Central memory CD8-positive, alpha-beta T cell (primary cell): ENCODE measurements around the gene INO80.

Experiments used
- ATAC-seq: fragments of 150-1000 bp; cut with Tn5 transposase; replicated peaks from 2 replicates; pipeline ENCODE4 v1.10.0; 2022; ENCODE audit warnings: mild to moderate bottlenecking, moderate FRiP score, moderate number of reproducible peaks; ENCODE audit not compliant: poor library complexity, severe bottlenecking; ENCODE audit errors: extremely low read depth
- DNase-seq, 2 donors: peaks; one replicate each; pipeline ENCODE4 v3.0.0; 2021; ENCODE audit warnings: low spot score in 2 of 2
- H3K27ac Mint-ChIP-seq: one replicate; pipeline ENCODE4 v1.8.0; 2022; ENCODE audit warnings: low read depth, mild to moderate bottlenecking, moderate library complexity, mixed read lengths
- H3K27me3 Mint-ChIP-seq: one replicate; pipeline ENCODE4 v1.8.0; 2022; ENCODE audit warnings: mixed read lengths
- H3K36me3 Mint-ChIP-seq: one replicate; pipeline ENCODE4 v1.8.0; 2022; ENCODE audit warnings: mild to moderate bottlenecking, moderate library complexity, mixed read lengths; ENCODE audit not compliant: insufficient read depth
- H3K4me1 Mint-ChIP-seq: one replicate; pipeline ENCODE4 v1.8.0; 2022; ENCODE audit warnings: mixed read lengths
- H3K4me3 Mint-ChIP-seq: one replicate; pipeline ENCODE4 v1.8.0; 2022; ENCODE audit warnings: mild to moderate bottlenecking, moderate library complexity, mixed read lengths
- H3K9me3 Mint-ChIP-seq: one replicate; pipeline ENCODE4 v1.8.0; 2022; ENCODE audit warnings: mixed read lengths

The INO80 gene

DNA sequence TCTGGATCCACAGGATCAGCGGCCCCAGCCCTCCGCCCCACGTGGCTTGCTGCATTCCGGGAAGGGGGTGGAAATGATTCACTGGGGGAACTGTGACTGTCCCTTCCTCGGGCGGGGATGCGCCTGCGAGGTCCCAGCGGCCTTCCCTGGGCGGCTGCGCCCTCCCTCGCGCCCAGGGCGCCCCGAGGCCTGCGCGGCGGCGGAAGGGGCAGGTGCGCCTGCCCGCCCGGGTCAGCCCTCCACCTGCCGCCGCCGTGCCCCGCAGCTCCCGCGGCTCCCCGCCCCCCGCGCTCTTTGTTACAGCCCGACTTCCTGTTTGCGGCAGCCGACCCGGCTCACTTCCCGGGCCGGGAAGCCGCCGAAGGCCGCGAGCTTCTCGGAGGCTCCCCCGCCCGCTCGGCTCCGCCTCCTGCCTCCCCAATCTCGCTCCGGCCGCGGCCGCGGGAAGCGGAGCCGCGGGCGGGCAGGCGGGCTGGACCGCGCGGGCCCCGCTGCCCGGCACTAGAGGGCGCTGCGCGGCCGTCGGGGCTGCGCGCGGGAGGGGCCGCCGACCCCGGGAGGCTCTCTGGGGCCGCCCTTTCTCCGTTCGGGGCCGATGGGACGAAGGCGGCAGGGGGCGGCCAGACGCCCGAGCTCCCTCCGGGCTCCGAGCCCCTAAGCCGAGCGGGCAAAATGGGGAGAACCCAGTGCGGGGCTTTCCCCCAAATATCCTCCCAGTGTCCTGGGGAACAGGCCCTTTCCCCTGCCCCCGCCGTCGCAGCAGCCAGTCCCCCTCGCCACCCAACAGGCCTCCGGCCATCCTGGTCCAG, 174.3 kb downstream of the INO80 start:
- peak; percentile 40 to 46 for DNase-seq
- H3K27ac Mint-ChIP-seq = no peak overlapping the region
- no peaks in the 10 kb centered on the region for H3K27me3 Mint-ChIP-seq
- H3K4me1 Mint-ChIP-seq = peaks cover 11% of the 10 kb centered on the region
- no peaks in the 10 kb centered on the region for H3K9me3 Mint-ChIP-seq
- peak; percentile 65 for ATAC-seq
- H3K4me3 Mint-ChIP-seq = peak overlapping the region; percentile 68
- peaks cover 2% of the 10 kb centered on the region for H3K36me3 Mint-ChIP-seq

DNA sequence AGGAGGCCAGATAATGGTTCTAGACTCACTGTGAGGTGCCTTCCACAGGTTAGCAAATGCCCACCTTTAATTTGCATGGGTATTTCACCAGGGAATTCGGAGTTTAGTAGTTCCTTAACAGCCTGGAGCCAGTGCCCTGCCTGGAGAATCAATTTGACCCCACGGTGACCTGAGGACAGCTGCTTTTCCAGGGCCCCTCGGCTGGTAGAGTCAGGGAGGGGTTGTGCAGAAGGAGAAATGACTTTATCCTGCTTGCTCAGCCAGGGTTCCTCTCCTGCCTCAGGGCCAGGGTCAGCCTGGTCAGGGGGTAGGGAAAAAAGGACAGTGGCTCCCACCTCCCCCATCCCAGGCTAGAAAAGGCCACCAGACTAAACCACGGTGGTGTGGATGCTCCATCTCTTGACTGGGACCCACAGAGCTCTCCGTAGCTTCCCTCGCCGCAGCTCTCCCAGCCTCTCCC, 175.0 kb downstream of the INO80 start:
- Mint-ChIP-seq H3K27ac (no peak overlapping the region), H3K27me3 (no peaks in the 10 kb centered on the region), H3K4me1 (peaks cover 11% of the 10 kb centered on the region), H3K9me3 (no peaks in the 10 kb centered on the region), H3K4me3 (peak overlapping the region; percentile 46), H3K36me3 (peaks cover 2% of the 10 kb centered on the region)
- DNase-seq = no peak
- ATAC-seq = no peak

DNA sequence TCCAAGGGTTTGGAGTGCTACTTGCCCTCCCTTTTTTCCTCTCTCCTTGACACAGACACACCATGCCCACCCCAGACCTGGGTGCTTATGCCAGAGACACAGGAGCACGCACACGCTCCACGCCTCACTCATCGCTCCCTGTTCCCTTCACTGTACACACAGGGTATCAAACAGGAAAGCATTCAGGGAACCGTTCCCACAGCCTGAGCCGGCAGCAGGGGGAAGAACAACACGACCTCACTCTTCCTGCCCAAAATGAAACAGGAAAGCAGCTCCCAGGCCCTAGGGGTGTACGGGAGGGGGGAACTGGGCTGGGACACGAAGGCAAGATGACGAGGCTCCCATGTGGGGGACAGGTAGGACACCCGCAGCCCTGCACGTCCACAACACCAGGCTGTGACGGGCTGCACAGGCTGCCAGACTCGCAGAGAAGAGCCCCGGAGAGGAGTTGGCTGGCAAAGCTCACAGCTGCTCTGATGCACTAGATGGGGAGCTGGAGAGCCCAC, 175.7 kb downstream of the INO80 start:
- peak overlapping the region; percentile 46 for H3K4me3 Mint-ChIP-seq

DNA sequence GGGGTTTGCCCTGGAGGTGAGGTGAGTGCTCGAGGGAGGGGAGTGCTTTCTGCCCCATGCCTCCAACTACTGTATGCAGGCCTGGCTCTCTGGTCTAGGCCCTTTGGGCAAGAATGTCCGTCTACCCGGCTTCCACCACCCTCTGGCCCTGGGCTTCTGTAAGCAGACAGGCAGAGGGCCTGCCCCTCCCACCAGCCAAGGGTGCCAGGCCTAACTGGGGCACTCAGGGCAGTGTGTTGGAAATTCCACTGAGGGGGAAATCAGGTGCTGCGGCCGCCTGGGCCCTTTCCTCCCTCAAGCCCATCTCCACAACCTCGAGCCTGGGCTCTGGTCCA, 177.6 kb downstream of the INO80 start:
- DNase-seq (no peak), ATAC-seq (no peak)
- no peak overlapping the region for H3K27ac Mint-ChIP-seq
- H3K36me3 Mint-ChIP-seq = peaks cover 3% of the 10 kb centered on the region
- no peak overlapping the region for H3K4me3 Mint-ChIP-seq
- H3K4me1 Mint-ChIP-seq = peaks cover 11% of the 10 kb centered on the region
- H3K27me3 Mint-ChIP-seq = no peaks in the 10 kb centered on the region
- H3K9me3 Mint-ChIP-seq = no peaks in the 10 kb centered on the region

More for the DNA sequence above, 175.7 kb downstream of the INO80 start:
- H3K27me3 Mint-ChIP-seq = no peaks in the 10 kb centered on the region
- DNase-seq (no peak), ATAC-seq (no peak)
- peaks cover 11% of the 10 kb centered on the region for H3K4me1 Mint-ChIP-seq
- H3K9me3 Mint-ChIP-seq = no peaks in the 10 kb centered on the region
- no peak overlapping the region for H3K27ac Mint-ChIP-seq
- H3K36me3 Mint-ChIP-seq = peaks cover 3% of the 10 kb centered on the region

DNA sequence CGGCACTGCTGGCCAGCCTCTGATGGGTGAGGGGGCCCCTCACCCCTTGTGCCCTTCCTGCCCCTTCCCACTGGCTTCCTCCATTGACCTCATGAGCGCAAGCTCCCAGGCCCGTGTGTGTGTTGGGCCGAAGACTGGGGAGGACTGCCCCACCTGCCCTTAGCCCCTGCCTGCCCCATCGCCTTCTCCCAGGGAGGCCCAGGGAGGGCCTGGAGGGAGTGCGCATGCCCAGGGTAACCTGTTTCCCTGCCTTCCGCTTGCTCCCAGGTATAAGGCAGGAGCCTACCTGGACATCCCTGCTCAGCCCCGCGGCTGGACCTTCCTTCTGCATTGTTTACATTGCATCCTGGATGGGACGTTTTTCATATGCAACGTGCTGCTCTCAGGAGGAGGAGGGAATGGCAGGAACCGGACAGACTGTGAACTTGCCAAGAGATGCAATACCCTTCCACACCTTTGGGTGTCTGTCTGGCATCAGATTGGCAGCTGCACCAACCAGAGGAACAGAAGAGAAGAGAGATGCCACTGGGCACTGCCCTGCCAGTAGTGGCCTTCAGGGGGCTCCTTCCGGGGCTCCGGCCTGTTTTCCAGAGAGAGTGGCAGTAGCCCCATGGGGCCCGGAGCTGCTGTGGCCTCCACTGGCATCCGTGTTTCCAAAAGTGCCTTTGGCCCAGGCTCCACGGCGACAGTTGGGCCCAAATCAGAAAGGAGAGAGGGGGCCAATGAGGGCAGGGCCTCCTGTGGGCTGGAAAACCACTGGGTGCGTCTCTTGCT, 178.1 kb downstream of the INO80 start:
- no peak for DNase-seq
- no peaks in the 10 kb centered on the region for H3K27me3 Mint-ChIP-seq
- H3K27ac Mint-ChIP-seq = no peak overlapping the region
- no peaks in the 10 kb centered on the region for H3K9me3 Mint-ChIP-seq
- peaks cover 9% of the 10 kb centered on the region for H3K4me1 Mint-ChIP-seq
- no peak overlapping the region for H3K4me3 Mint-ChIP-seq
- no peak for ATAC-seq
- H3K36me3 Mint-ChIP-seq = peaks cover 3% of the 10 kb centered on the region

DNA sequence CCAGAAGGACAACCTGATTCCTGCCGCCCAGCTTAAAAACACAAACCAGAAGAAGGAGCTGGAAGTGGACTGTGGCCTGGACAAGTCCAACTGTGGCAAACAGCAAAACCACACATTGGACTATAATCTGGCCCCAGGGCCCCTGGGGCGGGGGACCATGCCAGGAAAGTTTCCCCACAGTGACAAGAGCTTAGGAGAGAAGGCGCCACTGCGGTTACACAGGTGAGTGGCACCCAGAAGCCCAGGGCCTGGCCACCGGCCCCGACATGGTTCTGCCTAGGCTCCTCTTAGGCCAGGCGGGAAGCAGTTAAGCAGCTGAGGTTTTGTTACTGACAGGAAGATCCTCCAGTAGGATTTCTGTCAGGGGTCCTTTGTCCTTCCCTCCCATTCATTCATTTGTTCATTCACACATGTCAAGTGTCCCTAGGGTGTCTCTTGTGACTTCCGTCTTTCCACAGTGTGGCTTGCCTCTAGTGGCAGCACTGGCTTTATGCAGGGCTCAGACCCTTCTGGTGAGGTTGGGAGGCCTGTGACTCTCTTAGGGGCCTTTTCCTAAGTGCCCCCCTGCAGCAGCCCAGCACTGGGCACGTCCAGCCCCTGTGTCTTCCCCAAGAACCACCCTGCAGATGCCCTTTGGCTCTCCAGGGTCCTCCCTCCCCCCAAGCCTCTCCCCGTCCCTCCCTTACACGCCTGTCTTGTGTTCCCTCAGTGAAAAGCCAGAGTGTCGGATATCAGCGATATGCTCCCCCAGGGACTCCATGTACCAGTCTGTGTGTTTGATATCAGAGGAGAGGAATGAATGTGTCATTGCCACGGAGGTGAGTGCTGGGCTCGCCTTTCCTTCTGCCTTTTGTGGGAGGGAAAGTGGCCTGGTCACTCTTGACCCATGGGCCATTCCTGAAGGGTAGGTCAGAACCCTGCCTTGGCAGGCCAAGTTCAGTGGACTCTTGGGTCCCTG, 179.1 kb downstream of the INO80 start:
- Mint-ChIP-seq H3K4me3 (no peak overlapping the region), H3K27me3 (peaks cover 5% of the 10 kb centered on the region), H3K4me1 (peaks cover 6% of the 10 kb centered on the region), H3K36me3 (peaks cover 3% of the 10 kb centered on the region), H3K9me3 (no peaks in the 10 kb centered on the region), H3K27ac (no peak overlapping the region)
- DNase-seq = no peak
- ATAC-seq = no peak

DNA sequence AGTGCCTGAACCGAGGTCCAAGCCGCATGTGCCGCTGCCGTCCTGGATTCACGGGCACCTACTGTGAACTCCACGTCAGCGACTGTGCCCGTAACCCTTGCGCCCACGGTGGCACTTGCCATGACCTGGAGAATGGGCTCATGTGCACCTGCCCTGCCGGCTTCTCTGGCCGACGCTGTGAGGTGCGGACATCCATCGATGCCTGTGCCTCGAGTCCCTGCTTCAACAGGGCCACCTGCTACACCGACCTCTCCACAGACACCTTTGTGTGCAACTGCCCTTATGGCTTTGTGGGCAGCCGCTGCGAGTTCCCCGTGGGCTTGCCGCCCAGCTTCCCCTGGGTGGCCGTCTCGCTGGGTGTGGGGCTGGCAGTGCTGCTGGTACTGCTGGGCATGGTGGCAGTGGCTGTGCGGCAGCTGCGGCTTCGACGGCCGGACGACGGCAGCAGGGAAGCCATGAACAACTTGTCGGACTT, 179.8 kb downstream of the INO80 start:
- DNase-seq = no peak
- Mint-ChIP-seq H3K36me3 (peaks cover 3% of the 10 kb centered on the region), H3K4me1 (peaks cover 8% of the 10 kb centered on the region), H3K9me3 (no peaks in the 10 kb centered on the region), H3K4me3 (no peak overlapping the region), H3K27me3 (peaks cover 12% of the 10 kb centered on the region), H3K27ac (no peak overlapping the region)
- no peak for ATAC-seq

DNA sequence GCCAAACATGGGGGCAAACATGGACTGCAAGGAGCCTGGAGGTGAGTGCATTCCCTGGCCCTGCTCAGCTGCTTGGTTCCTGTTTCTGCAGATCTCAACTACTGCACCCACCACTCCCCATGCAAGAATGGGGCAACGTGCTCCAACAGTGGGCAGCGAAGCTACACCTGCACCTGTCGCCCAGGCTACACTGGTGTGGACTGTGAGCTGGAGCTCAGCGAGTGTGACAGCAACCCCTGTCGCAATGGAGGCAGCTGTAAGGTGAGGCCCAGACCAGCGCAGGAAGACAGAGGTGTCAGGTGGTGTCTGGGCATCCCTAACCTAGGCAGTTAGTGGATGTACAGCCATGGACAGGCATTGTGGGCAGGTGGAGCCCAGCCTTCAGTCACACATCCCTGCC, 181.6 kb downstream of the INO80 start:
- ATAC-seq (no peak), DNase-seq (no peak)
- Mint-ChIP-seq H3K4me1 (peaks cover 24% of the 10 kb centered on the region), H3K36me3 (peaks cover 3% of the 10 kb centered on the region), H3K4me3 (no peak overlapping the region), H3K9me3 (no peaks in the 10 kb centered on the region), H3K27me3 (peaks cover 31% of the 10 kb centered on the region), H3K27ac (no peak overlapping the region)

DNA sequence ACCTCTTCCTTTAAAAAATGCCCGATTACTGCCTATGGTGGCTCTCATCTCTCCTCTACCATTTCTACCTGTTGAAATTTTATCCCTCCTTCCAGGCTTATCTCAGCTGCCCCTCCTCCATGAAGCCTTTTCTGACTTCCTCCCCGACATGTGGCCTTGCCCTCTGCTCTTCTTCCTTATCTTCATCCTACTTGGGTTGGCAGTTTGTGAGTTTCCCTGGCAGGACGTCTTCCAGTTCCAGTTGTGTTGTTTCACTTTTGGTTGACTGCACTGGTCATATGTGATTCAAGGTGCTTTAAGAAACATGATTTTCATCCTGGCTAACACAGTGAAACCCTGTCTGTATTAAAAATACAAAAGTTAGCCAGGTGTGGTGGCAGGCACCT, 182.6 kb downstream of the INO80 start:
- Mint-ChIP-seq H3K4me3 (no peak overlapping the region), H3K36me3 (peaks cover 3% of the 10 kb centered on the region), H3K9me3 (no peaks in the 10 kb centered on the region), H3K4me1 (peaks cover 34% of the 10 kb centered on the region), H3K27ac (no peak overlapping the region), H3K27me3 (peaks cover 40% of the 10 kb centered on the region)
- DNase-seq (no peak), ATAC-seq (no peak)

DNA sequence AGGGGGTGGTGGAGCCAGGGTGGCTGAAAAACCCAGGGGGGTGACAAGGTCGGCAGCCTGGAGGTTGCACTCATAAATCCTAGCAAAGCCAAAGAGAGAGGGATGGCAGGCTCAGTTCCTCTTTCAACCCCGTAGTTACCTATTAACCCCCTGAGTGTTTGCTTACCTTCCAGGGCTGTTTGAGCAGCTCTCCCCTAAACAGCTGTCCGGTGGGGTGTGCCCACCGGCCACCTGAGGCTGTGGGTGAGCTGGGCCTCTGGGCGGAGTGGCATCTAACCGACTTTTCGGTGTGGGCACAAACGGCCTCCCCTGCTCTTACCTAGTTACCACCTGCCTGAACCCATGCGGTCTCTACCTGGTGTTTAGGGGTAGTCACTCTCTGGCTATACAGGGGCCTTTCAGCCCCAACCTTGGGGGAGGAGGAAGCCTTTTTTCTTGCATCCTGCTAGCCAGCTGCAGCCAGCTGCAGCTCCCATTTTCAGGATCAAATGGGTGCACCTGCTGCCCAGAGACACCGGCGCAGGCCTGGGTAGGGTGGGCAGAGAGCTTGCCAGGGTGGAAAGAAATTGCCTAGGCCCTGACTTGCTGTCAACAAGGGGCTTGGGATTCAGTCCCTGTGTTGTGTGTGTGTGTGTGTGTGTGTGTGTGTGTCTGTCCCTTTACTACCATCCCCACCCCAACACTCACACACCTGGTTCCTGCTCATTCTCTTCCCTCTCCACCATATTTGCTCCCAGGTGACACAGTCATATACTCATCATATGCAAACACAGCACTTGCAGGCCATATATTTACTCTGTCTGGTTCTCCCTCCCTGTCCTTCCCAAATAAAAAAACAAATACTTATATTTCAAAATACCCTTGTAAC, 183.2 kb downstream of the INO80 start:
- H3K4me1 Mint-ChIP-seq = peaks cover 35% of the 10 kb centered on the region
- ATAC-seq = no peak

DNA sequence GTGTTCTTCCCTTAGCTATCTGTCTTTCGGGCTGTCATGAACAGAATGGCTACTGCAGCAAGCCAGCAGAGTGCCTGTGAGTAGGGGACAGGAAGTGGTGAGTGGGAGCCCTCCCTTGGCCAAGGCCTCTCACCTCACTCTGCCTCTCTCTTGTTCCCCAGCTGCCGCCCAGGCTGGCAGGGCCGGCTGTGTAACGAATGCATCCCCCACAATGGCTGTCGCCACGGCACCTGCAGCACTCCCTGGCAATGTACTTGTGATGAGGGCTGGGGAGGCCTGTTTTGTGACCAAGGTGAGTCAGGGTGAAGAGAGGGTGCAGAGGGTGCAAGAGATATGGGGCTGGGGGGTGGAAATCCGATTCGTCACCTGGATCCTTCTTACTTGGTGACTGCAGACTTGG, 183.9 kb downstream of the INO80 start:
- H3K4me3 Mint-ChIP-seq = no peak overlapping the region
- peaks cover 39% of the 10 kb centered on the region for H3K4me1 Mint-ChIP-seq

More for the DNA sequence above, 183.2 kb downstream of the INO80 start:
- H3K27ac Mint-ChIP-seq = no peak overlapping the region
- no peaks in the 10 kb centered on the region for H3K9me3 Mint-ChIP-seq
- H3K4me3 Mint-ChIP-seq = no peak overlapping the region
- peaks cover 1% of the 10 kb centered on the region for H3K36me3 Mint-ChIP-seq
- H3K27me3 Mint-ChIP-seq = peaks cover 44% of the 10 kb centered on the region
- no peak for DNase-seq

More for the DNA sequence above, 183.9 kb downstream of the INO80 start:
- DNase-seq (no peak), ATAC-seq (no peak)
- Mint-ChIP-seq H3K27ac (no peak overlapping the region), H3K9me3 (no peaks in the 10 kb centered on the region), H3K36me3 (peaks cover 3% of the 10 kb centered on the region), H3K27me3 (peaks cover 49% of the 10 kb centered on the region)
